Activated CD8-positive, alpha-beta T cell treated with anti-CD3 and anti-CD28 coated beads for 36 hours (primary cell): ENCODE data around the gene SMIM41. TPM values are rescaled to one million over a fixed set of nuclear protein-coding genes. Genes with fewer than 3 reads are reported as not detected.

ENCODE experiments used
- ATAC-seq: fragments of 200-7000 bp; cut with Tn5 transposase; one replicate; pipeline ENCODE4 v1.10.0; 2021; ENCODE audit warnings: mild to moderate bottlenecking, moderate library complexity
- CTCF ChIA-PET: fragments of 350-600 bp; sonication (Branson Sonifier 250); formaldehyde crosslinking; loops from one replicate; lab custom pipeline; 2021; ENCODE audit warnings: antibody characterized with exemption; lab: Charles Lee
- POLR2A ChIA-PET: fragments of 350-600 bp; sonication (Branson Sonifier 250); formaldehyde crosslinking; loops from one replicate; lab custom pipeline; 2021; ENCODE audit warnings: antibody characterized with exemption; lab: Charles Lee
- DNase-seq: peaks from one replicate; pipeline ENCODE4 v3.0.0-alpha.2; 2020
- H3K27ac Mint-ChIP-seq: one replicate; pipeline ENCODE4 v1.8.0; 2021; ENCODE audit warnings: mild to moderate bottlenecking, mixed read lengths
- H3K27me3 Mint-ChIP-seq: one replicate; pipeline ENCODE4 v1.8.0; 2021; ENCODE audit warnings: mixed read lengths
- H3K36me3 Mint-ChIP-seq: one replicate; pipeline ENCODE4 v1.8.0; 2021; ENCODE audit warnings: low read depth, mixed read lengths
- H3K4me1 Mint-ChIP-seq: one replicate; pipeline ENCODE4 v1.8.0; 2021; ENCODE audit warnings: low read depth, mixed read lengths
- H3K4me3 Mint-ChIP-seq: one replicate; pipeline ENCODE4 v1.8.0; 2021; ENCODE audit warnings: mild to moderate bottlenecking, moderate library complexity, mixed read lengths
- H3K9me3 Mint-ChIP-seq: one replicate; pipeline ENCODE4 v1.8.0; 2021; ENCODE audit warnings: mixed read lengths
- CTCF ChIP-seq: fragments of 200-600 bp; IDR thresholded peaks from one replicate; pipeline ENCODE4 v1.8.0; 2022; ENCODE audit warnings: antibody characterized with exemption, mild to moderate bottlenecking
- intact Hi-C: fragments of 100-400 bp; cut with micrococcal nuclease; formaldehyde crosslinking; loops from one replicate; pipeline ENCODE4 v1.10.0; 2022
- total RNA-seq, 2 experiments: library from RNA; stranded (reverse); gene quantifications; one replicate each; pipeline ENCODE4 v1.2.3, GENCODE V29; 2021

SMIM41 gene
- total RNA-seq, result not detected

DNA sequence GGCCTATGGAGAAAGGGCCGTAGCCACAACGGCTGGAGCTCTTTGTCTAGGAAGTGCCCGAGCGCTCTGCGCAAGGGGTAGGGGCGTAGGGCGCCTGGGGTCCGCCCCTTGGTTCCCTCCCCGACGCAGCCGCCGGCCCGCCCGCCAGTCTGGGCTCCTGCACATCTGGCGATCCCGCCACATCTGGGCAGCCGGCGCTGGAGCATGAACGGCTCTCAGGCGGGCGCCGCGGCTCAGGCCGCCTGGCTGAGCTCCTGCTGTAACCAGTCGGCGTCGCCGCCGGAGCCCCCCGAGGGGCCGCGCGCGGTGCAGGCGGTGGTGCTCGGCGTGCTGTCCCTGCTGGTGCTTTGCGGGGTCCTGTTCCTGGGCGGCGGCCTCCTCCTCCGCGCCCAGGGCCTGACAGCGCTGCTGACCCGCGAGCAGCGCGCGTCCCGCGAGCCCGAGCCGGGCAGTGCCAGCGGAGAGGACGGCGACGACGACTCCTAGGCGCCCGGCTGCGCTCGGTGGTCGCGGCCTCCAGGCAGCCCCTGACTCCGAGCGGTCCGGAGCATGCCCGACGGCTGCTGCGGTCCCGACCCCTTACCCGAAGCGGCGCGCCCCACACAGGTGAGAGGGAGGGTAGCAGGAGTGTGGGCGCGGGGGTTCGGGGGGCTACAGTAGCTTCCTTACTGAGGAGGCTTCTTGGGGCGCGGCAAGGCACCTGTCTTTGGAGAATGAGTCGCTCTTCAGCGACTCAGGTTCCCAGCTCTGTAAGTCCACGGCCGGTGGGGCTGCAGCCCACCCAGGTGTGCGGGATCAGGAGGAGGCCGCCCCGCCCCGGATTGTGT, at the start of gene SMIM41:
TSS of gene SMIM41 (plus strand) at position 129 of the 827 bp plus-strand sequence. CDS start at position 205, 76 bp downstream.
- CTCF ChIA-PET, result interaction anchor here (0.7 to 12.8 kb wide), 2 partner anchors 9 to 54 kb away, joined by 3 to 394 read pairs; no protein-coding TSS in a partner anchor
- H3K27ac Mint-ChIP-seq, result no peak within 1 kb of the TSS
- no peak for TF ChIP-seq CTCF
- H3K36me3 Mint-ChIP-seq, result peaks cover 21% of the 10 kb centered on the region
- ATAC-seq, result no peak
- POLR2A ChIA-PET, result interaction anchor here (1.8 to 2.0 kb wide), 2 partner anchors 11 to 47 kb away, joined by 4 to 7 read pairs; partner anchors contain the start of gene ATG101
- H3K9me3 Mint-ChIP-seq, result no peaks in the 10 kb centered on the region
- intact Hi-C loops, result no loop called here
- DNase-seq, result no peak
- H3K27me3 Mint-ChIP-seq, result no peaks in the 10 kb centered on the region
- H3K4me3 Mint-ChIP-seq, result no peak within 1 kb of the TSS
- H3K4me1 Mint-ChIP-seq, result peaks cover 10% of the 10 kb centered on the region

DNA sequence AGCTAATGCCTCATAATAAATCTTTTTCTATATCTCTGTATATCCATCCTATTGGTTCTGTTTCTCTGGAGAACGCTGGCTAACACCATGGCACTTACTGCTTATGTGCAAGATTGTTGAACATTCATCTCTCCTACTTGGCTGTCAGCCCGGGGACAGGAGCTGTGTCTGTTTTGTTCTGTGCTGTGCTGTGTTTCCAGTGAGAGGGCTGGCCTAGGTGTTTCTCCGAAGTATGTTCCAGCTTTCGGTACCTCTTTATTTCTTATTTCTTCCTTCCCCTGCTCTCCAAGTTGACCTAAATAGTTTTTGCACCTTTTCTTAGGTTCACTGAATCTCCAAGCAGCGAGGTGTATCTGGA, 47.1 kb upstream of the SMIM41 start:
- ChIA-PET CTCF (interaction anchor here (0.7 to 19.6 kb wide), 11 partner anchors 9 to 611 kb away, joined by 3 to 602 read pairs (median 9); partner anchors contain the start of genes ATG101, NR4A1 and SMIM41), POLR2A (interaction anchor here (1.0 to 4.2 kb wide), 10 partner anchors 9 to 48 kb away, joined by 3 to 26 read pairs (median 5); partner anchors contain the start of genes ATG101, NR4A1 and TAMALIN)
- peak overlapping the region; percentile 84 for H3K27ac Mint-ChIP-seq
- ATAC-seq, result no peak
- H3K4me3 Mint-ChIP-seq, result peak overlapping the region; percentile 75
- peaks cover 41% of the 10 kb centered on the region for H3K4me1 Mint-ChIP-seq
- intact Hi-C loops, result no loop called here
- no peaks in the 10 kb centered on the region for H3K9me3 Mint-ChIP-seq
- DNase-seq, result no peak
- no peaks in the 10 kb centered on the region for H3K36me3 Mint-ChIP-seq
- H3K27me3 Mint-ChIP-seq, result no peaks in the 10 kb centered on the region
- TF ChIP-seq CTCF, result no peak

GRCh38 chr12:52032804-52033445, 46.6 kb upstream of the SMIM41 start:
- intact Hi-C loops, result no loop called here
- Mint-ChIP-seq H3K36me3 (peaks cover 1% of the 10 kb centered on the region), H3K4me1 (peaks cover 41% of the 10 kb centered on the region), H3K9me3 (no peaks in the 10 kb centered on the region), H3K27ac (peak overlapping the region; percentile 88), H3K27me3 (no peaks in the 10 kb centered on the region), H3K4me3 (peak overlapping the region; percentile 75)
- TF ChIP-seq CTCF, result no peak
- ChIA-PET POLR2A (interaction anchor here (1.1 to 4.2 kb wide), 10 partner anchors 12 to 61 kb away, joined by 3 to 26 read pairs (median 5); partner anchors contain the start of genes ATG101, NR4A1 and TAMALIN), CTCF (interaction anchor here (0.7 to 19.6 kb wide), 11 partner anchors 9 to 612 kb away, joined by 3 to 602 read pairs (median 9); partner anchors contain the start of genes ATG101, NR4A1 and SMIM41)
- ATAC-seq (peak; percentile 93), DNase-seq (peak; percentile 96)

DNA sequence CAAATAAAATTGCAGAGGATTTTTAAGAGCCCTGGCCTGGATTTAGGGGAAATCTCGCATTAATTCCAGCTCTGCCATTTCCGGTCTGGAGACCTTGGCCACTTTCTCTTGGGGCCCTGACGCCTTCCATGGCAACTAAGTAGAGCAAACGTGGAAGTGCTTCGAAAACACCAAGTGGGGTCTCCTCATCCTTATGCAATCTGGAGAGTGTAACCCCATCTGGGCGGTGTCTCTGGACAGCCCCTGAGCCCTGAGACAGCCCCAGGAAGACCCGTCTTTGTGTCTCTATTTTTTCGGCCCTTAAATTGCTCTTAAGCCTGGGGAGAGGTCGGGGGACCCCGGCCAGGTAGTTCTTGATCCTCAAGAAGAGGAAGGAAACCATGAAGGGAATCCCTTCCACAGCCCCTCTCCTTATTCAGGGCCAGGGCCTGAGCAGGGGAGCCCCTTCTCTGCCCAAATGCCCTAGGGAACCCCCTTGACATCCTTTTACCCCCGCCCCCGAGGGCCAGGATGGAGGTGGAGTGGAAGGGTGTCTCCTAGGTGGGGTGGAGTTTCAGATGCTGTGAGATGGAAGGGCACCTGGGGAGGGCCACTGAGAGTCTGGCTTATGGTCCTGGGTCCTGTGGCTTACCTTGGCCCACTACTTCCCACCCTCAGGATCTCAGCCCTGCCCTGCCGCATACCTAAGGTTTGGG, 45.9 kb upstream of the SMIM41 start:
- no peak for ATAC-seq
- ChIA-PET POLR2A (interaction anchor here (1.1 to 4.2 kb wide), 9 partner anchors 8 to 62 kb away, joined by 3 to 26 read pairs (median 5); partner anchors contain the start of genes ATG101, NR4A1 and TAMALIN), CTCF (interaction anchor here (0.7 to 19.6 kb wide), 8 partner anchors 8 to 107 kb away, joined by 3 to 602 read pairs (median 160); partner anchors contain the start of genes ATG101, NR4A1 and SMIM41)
- intact Hi-C loops, result no loop called here
- Mint-ChIP-seq H3K9me3 (no peaks in the 10 kb centered on the region), H3K27ac (peak overlapping the region; percentile 88), H3K4me3 (peak overlapping the region; percentile 75), H3K4me1 (peaks cover 46% of the 10 kb centered on the region), H3K36me3 (peaks cover 6% of the 10 kb centered on the region), H3K27me3 (no peaks in the 10 kb centered on the region)
- no peak for DNase-seq
- no peak for TF ChIP-seq CTCF
